Loucy (cell line): ENCODE measurements around the gene GRHL1.
A peak's percentile ranks its signal among the peaks of the same experiment; 100 is the strongest.

ENCODE experiments used
- H2AFZ ChIP-seq: fragments of 200-600 bp; sonication (generic); 2 replicates; pipeline ENCODE4 v1.6.0; 2016; ENCODE audit warnings: antibody characterized with exemption, mild to moderate bottlenecking, low read length, moderate library complexity
- H3F3A ChIP-seq: fragments of 200-600 bp; 2 replicates; pipeline ENCODE4 v1.6.0; 2016; ENCODE audit warnings: antibody characterized with exemption, low read depth, mild to moderate bottlenecking
- H3K27me3 ChIP-seq: fragments of 200-600 bp; sonication (generic); 2 replicates; pipeline ENCODE4 v1.6.1; 2014; ENCODE audit warnings: low read length, mild to moderate bottlenecking; ENCODE audit not compliant: insufficient read depth, poor library complexity, severe bottlenecking
- H3K36me3 ChIP-seq: fragments of 200-600 bp; sonication (generic); 2 replicates; pipeline ENCODE4 v1.6.1; 2016; ENCODE audit warnings: low read length; ENCODE audit not compliant: insufficient read depth
- H3K4me1 ChIP-seq: fragments of 200-600 bp; sonication (generic); 2 replicates; pipeline ENCODE4 v1.5.1; 2014; ENCODE audit warnings: low read length, mild to moderate bottlenecking; ENCODE audit not compliant: insufficient read depth, poor library complexity, severe bottlenecking
- H3K4me2 ChIP-seq: fragments of 200-600 bp; sonication (generic); 2 replicates; pipeline ENCODE4 v1.6.0; 2014; ENCODE audit warnings: antibody characterized with exemption, low read length, low read depth, mild to moderate bottlenecking; ENCODE audit not compliant: poor library complexity, severe bottlenecking
- H3K4me3 ChIP-seq: fragments of 200-600 bp; sonication (generic); 2 replicates; pipeline ENCODE4 v1.5.1; 2014; ENCODE audit warnings: low read length, mild to moderate bottlenecking, mixed read lengths; ENCODE audit not compliant: poor library complexity, severe bottlenecking
- H3K79me2 ChIP-seq: fragments of 200-600 bp; sonication (generic); 2 replicates; pipeline ENCODE4 v1.6.1; 2014; ENCODE audit warnings: low read length; ENCODE audit not compliant: insufficient read depth
- H3K9ac ChIP-seq: fragments of 200-600 bp; sonication (generic); 2 replicates; pipeline ENCODE4 v1.6.0; 2014; ENCODE audit warnings: mild to moderate bottlenecking, low read depth, low read length, moderate library complexity; ENCODE audit not compliant: poor library complexity, severe bottlenecking
- H3K9me2 ChIP-seq: fragments of 200-600 bp; sonication (generic); replicated peaks from 2 replicates; pipeline ENCODE4 v1.6.1; 2016; ENCODE audit warnings: low read depth, low read length, mixed read lengths
- H3K9me3 ChIP-seq: fragments of 200-600 bp; sonication (generic); 2 replicates; pipeline ENCODE4 v1.6.1; 2014; ENCODE audit warnings: mild to moderate bottlenecking, antibody characterized with exemption, low read length, low read depth; ENCODE audit not compliant: insufficient read depth
- H4K20me1 ChIP-seq: fragments of 200-600 bp; sonication (generic); 2 replicates; pipeline ENCODE4 v1.6.0; 2014; ENCODE audit warnings: antibody characterized with exemption, low read length, mild to moderate bottlenecking; ENCODE audit not compliant: insufficient read depth, poor library complexity, severe bottlenecking
- CTCF ChIP-seq: fragments of 200-600 bp; sonication (generic); conservative IDR thresholded peaks from 2 replicates; pipeline ENCODE4 v1.5.1; 2014; ENCODE audit warnings: mild to moderate bottlenecking, antibody characterized with exemption, low read length
- EZH2phosphoT487 ChIP-seq: fragments of 200-600 bp; IDR thresholded peaks from 2 replicates; pipeline ENCODE4 v1.6.1; 2018; ENCODE audit warnings: antibody characterized with exemption, mild to moderate bottlenecking, moderate library complexity, borderline replicate concordance

Gene GRHL1

GRCh38 chr2:10022966-10023662, 71.6 kb downstream of the GRHL1 start:
- Histone ChIP-seq H2AFZ (no peak overlapping the region), H3F3A (no peaks in the 10 kb centered on the region), H3K9me3 (no peaks in the 10 kb centered on the region)

GRCh38 chr2:10026940-10027569, 75.6 kb downstream of the GRHL1 start:
- Histone ChIP-seq H3K4me3 (no peak overlapping the region), H2AFZ (no peak overlapping the region), H3K9ac (no peak overlapping the region), H3K4me2 (no peak overlapping the region), H3K27me3 (no peaks in the 10 kb centered on the region), H4K20me1 (no peaks in the 10 kb centered on the region), H3K4me1 (no peaks in the 10 kb centered on the region), H3F3A (no peaks in the 10 kb centered on the region), H3K9me3 (no peaks in the 10 kb centered on the region), H3K36me3 (no peaks in the 10 kb centered on the region), H3K79me2 (no peaks in the 10 kb centered on the region), H3K9me2 (no peaks in the 10 kb centered on the region)
- TF ChIP-seq CTCF (no peak), EZH2phosphoT487 (no peak)

More at GRCh38 chr2:10022966-10023662, 71.6 kb downstream of the GRHL1 start:
- Histone ChIP-seq H3K4me2 (no peak overlapping the region), H3K79me2 (no peaks in the 10 kb centered on the region), H3K9me2 (no peaks in the 10 kb centered on the region), H3K27me3 (no peaks in the 10 kb centered on the region), H3K9ac (no peak overlapping the region), H3K4me3 (no peak overlapping the region), H3K36me3 (no peaks in the 10 kb centered on the region), H4K20me1 (no peaks in the 10 kb centered on the region), H3K4me1 (no peaks in the 10 kb centered on the region)
- TF ChIP-seq CTCF (peak; percentile 29; the same call in 1 of the 2 replicates), EZH2phosphoT487 (no peak)

GRCh38 chr2:10027660-10028330, 76.3 kb downstream of the GRHL1 start:
- no peak overlapping the region for H2AFZ ChIP-seq
- no peak overlapping the region for H3K4me2 ChIP-seq
- TF ChIP-seq CTCF = no peak
- TF ChIP-seq EZH2phosphoT487 = no peak
- no peaks in the 10 kb centered on the region for H3K9me2 ChIP-seq
- H3K9ac ChIP-seq = no peak overlapping the region
- no peaks in the 10 kb centered on the region for H3K9me3 ChIP-seq
- no peaks in the 10 kb centered on the region for H3K79me2 ChIP-seq
- H3K4me3 ChIP-seq = no peak overlapping the region
- H3K36me3 ChIP-seq = no peaks in the 10 kb centered on the region
- H3K4me1 ChIP-seq = no peaks in the 10 kb centered on the region
- H4K20me1 ChIP-seq = no peaks in the 10 kb centered on the region
- H3K27me3 ChIP-seq = no peaks in the 10 kb centered on the region
- no peaks in the 10 kb centered on the region for H3F3A ChIP-seq
